IPS-NIHi7 (cell line): ENCODE measurements around the gene SCAND1.

Experiments
- DNase-seq: peaks from one replicate; pipeline ENCODE4 v3.0.0; 2012; ENCODE audit warnings: mixed read lengths; ENCODE audit errors: extremely low spot score

Gene SCAND1

DNA sequence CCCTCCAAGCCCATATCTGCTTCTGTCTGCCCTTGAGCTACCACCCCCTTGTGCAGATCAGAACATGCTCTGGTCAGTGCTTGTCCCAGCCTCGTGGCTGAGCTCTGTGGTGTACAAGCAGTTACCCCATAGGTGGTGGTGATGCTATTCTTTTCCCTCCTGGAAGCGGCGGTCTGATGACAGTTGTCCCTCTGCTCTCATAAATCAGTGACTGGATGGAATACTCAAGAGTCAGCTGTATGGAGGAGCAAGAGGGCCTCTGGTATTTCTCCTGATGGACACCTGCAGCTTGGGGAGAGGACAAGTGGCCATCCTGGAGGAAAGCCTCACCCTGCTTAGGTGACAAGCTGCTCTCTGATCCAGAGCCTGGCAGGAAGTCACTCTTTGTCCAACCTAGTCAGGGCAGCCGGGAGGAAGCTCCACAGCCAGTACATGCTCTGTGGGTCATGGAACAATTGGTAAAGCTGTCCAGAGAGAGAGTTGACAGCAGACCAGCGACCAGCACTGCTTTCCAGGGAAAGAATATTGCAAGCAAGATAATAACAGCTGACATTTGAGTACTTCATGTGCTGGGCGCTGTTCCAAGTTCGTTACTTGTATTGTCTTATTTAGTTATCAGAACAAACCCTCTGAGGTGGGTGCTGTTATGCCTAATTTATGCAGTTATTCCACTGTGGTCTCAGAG, 47.1 kb downstream of the SCAND1 start:
- DNase-seq = no peak

DNA sequence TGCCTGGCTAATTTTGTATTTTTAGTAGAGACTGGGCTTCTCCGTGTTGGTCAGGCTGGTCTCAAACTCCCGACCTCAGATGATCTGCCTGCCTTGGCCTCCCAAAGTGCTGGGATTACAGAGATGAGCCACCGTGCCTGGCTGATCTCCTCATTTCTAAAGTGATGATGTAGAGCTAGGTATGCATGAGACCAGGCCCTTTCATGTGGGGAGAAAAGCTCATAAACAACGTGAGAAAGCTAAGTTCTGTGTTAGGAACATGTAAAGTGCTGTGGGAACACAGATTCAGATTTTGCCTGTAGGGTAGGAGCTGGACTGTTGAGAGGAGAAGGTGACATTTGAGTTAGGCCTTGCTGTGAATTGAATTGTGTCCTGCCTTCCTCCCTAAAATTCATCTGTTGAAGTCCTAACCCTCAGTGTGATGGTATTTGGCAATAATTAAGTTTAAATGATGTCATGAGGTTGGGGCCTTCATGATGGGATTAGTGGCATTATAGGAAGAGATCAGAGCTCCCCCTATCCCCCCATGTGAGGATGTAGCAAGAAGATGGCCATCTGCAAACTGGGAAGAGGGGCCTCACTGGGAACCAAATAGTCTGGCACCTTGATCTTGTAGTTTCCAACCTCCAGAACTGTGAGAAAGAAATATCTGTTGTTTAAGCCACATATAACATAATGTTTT, 49.2 kb downstream of the SCAND1 start:
- DNase-seq = no peak

DNA sequence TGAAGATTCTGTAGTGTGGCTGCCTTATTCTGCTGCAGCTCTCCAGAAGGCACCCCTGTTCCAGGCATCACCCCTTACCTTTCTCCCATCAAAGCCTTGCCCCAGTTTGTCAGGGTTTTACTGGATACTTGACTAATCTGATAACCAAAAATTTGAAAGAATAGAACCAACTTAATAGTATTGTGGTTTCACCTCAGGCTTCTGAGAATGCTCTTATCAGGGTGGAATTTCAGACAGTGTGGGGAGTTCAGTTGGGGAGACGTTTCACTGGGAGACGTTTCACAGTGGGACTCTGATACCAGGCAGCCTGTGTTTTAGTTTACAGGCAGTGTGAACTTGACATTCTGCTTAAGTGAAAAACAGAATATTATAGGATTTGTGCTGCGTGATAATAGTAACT, 50.5 kb downstream of the SCAND1 start:
- DNase-seq = no peak
